Spleen (tissue), 11 donors: Measurements from ENCODE around the gene SOX5. TPM values are rescaled to one million over a fixed set of nuclear protein-coding genes. Genes with fewer than 3 reads are reported as not detected.

Source experiments
- DNase-seq: peaks from one replicate; pipeline ENCODE4 v3.0.0-alpha.2; 2020
- H3K27ac ChIP-seq, 8 donors: fragments of 200-600 bp; sonication (generic) in 7 of 8; 1 replicate in 4 of 8; 2 replicates in 4 of 8; pipeline versions ENCODE4 v1.5.0 to v1.8.0; 2016 to 2021; ENCODE audit warnings: inconsistent platforms in 4 of 8, mild to moderate bottlenecking in 4 of 8, moderate library complexity in 1 of 8
- H3K27me3 ChIP-seq, 7 donors: fragments of 200-600 bp; sonication (generic) in 6 of 7; replicated peaks in 1 of 7; 1 replicate in 4 of 7; 2 replicates in 3 of 7; pipeline versions ENCODE4 v1.5.0 to v1.8.0; 2016 to 2021; ENCODE audit warnings: inconsistent platforms in 3 of 7, mild to moderate bottlenecking in 1 of 7
- H3K36me3 ChIP-seq, 6 donors: fragments of 200-600 bp; sonication (generic) in 5 of 6; 1 replicate in 4 of 6; 2 replicates in 2 of 6; pipeline versions ENCODE4 v1.5.0 to v1.8.0; 2016 to 2021; ENCODE audit warnings: inconsistent platforms in 2 of 6
- H3K4me1 ChIP-seq, 6 donors: fragments of 200-600 bp; sonication (generic) in 5 of 6; 1 replicate in 3 of 6; 2 replicates in 3 of 6; pipeline versions ENCODE4 v1.5.0 to v1.8.0; 2016 to 2021; ENCODE audit warnings: inconsistent platforms in 3 of 6
- H3K4me3 ChIP-seq, 8 donors: fragments of 200-600 bp; sonication (generic) in 7 of 8; 1 replicate in 4 of 8; 2 replicates in 4 of 8; pipeline versions ENCODE4 v1.5.0 to v1.8.0; 2016 to 2021; ENCODE audit warnings: inconsistent platforms in 4 of 8, mild to moderate bottlenecking in 4 of 8, moderate library complexity in 2 of 8
- H3K9me3 ChIP-seq, 8 donors: fragments of 200-600 bp; sonication (generic) in 7 of 8; 1 replicate in 4 of 8; 2 replicates in 4 of 8; pipeline versions ENCODE4 v1.5.0 to v1.8.0; 2016 to 2021; ENCODE audit warnings: inconsistent platforms in 4 of 8
- CTCF ChIP-seq, 11 experiments: fragments of 200-600 bp in 7 of 11; fragments of 450-650 bp in 4 of 11; sonication (generic) in 4 of 11; IDR thresholded peaks in 8 of 11; conservative IDR thresholded peaks in 3 of 11; 1 replicate in 7 of 11; 2 replicates in 4 of 11; pipeline versions ENCODE4 v1.4.0 to v1.8.0; 2016 to 2021; ENCODE audit warnings: antibody characterized with exemption in 11 of 11, inconsistent platforms in 4 of 11, mild to moderate bottlenecking in 1 of 11
- POLR2A ChIP-seq, 3 donors: fragments of 450-650 bp; IDR thresholded peaks; one replicate each; pipeline ENCODE4 v1.5.1; 2017; ENCODE audit warnings: antibody characterized with exemption in 3 of 3, mild to moderate bottlenecking in 1 of 3
- POLR2AphosphoS5 ChIP-seq, 3 donors: sonication (generic); formaldehyde crosslinking; IDR thresholded peaks; one replicate each; pipeline ENCODE4 v1.5.1; 2017; ENCODE audit warnings: antibody characterized with exemption in 3 of 3
- WGBS, 5 donors: extraction: QIAGEN DNeasy Blood & Tissue Kit in 3 of 5; methylation state at CpG; one replicate each; pipeline versions ENCODE4 v1.1.5 to v1.1.7; 2013 to 2018; 5-methylcytosine and 5-hydroxymethylcytosine counted together
- intact Hi-C: fragments of 100-400 bp; cut with DNase I; formaldehyde crosslinking; loops from one replicate; pipeline ENCODE4 v1.15.0; 2023; ENCODE audit warnings: low total_unique reads
- polyA plus RNA-seq, 3 donors: library from polyadenylated mRNA; stranded (reverse); fragments of 200-250 nt; gene quantifications; one replicate each; pipeline ENCODE4 v1.2.1, GENCODE V29; 2013
- total RNA-seq, 7 donors: library from RNA; depleted of rRNA in 3 of 7; stranded (reverse); fragments of >200 nt in 3 of 7; fragmentation: NEBNext Ultra II Directional in 4 of 7; extraction: Animal tissue kit (Norgen Biotek cat#: 25700) in 4 of 7; gene quantifications; one replicate each; pipeline versions ENCODE4 v1.1.0 to v1.2.1, GENCODE V29; 2016 to 2021
- donor health status: healthy with polysubstance abuse.
- donor health status: DM: no; HTN: no; CAD: no; lungs with moderate emphysema.
- donor health status: DM: no; HTN: no; CAD: no.
- donor health status: Bipolar disorder and iron deficiency.
- donor health status: healthy.
- donor health status: DM: no; HTN: no; CAD: no.
- donor health status: DM: yes; HTN: yes; CAD: no.

Gene SOX5
- total and polyA plus RNA-seq, 10 donors = 0.20 to 21.3 (median 8.7) TPM

GRCh38 chr12:23504043-23504442, 445.4 kb downstream of the SOX5 start:
- Histone ChIP-seq H3K27ac (no peak overlapping the region), H3K4me3 (no peak overlapping the region), H3K27me3 (no peaks in the 10 kb centered on the region), H3K36me3 (no peaks in the 10 kb centered on the region), H3K4me1 (no peaks in the 10 kb centered on the region), H3K9me3 (peaks cover 0 to 23% (median 1%) of the 10 kb centered on the region in 8 donors)
- intact Hi-C loops = no loop called here
- DNase-seq = no peak
- WGBS, 5 donors = 64 to 74% (median 71%) methylated on average over 2 of the region's 2 CpGs
- no peak for TF ChIP-seq POLR2A (IDR thresholded peaks at IDR 0.05)
- no peak for TF ChIP-seq POLR2AphosphoS5 (IDR thresholded peaks at IDR 0.05)
- no peak for TF ChIP-seq CTCF (IDR thresholded peaks at IDR 0.05 in 8 of 11, conservative IDR thresholded peaks at IDR 0.05 in 3 of 11)

GRCh38 chr12:23503544-23503943, 445.9 kb downstream of the SOX5 start:
- Histone ChIP-seq H3K4me3 (no peak overlapping the region), H3K9me3 (peaks cover 0 to 27% (median 2%) of the 10 kb centered on the region in 8 donors), H3K27ac (no peak overlapping the region), H3K27me3 (no peaks in the 10 kb centered on the region), H3K36me3 (no peaks in the 10 kb centered on the region), H3K4me1 (no peaks in the 10 kb centered on the region)
- intact Hi-C loops = no loop called here
- DNase-seq = no peak
- WGBS, 5 donors = 75 to 87% (median 77%) methylated on average over 2 of the region's 2 CpGs
- TF ChIP-seq POLR2A (IDR thresholded peaks at IDR 0.05) (no peak), POLR2AphosphoS5 (IDR thresholded peaks at IDR 0.05) (no peak), CTCF (IDR thresholded peaks at IDR 0.05 in 8 of 11, conservative IDR thresholded peaks at IDR 0.05 in 3 of 11) (no peak)

- 73 to 81% (median 79%) methylated on average over 3 of the region's 3 CpGs for WGBS, 5 donors
- intact Hi-C loops = no loop called here
These were observed 447.2 kb downstream of the SOX5 start for GRCh38 chr12:23502259-23502658.

GRCh38 chr12:23495472-23495871, 454.0 kb downstream of the SOX5 start:
- intact Hi-C loops = no loop called here
- no peaks in the 10 kb centered on the region for H3K27me3 ChIP-seq
- H3K4me3 ChIP-seq = no peak overlapping the region
- TF ChIP-seq POLR2A (IDR thresholded peaks at IDR 0.05) (no peak), CTCF (IDR thresholded peaks at IDR 0.05 in 8 of 11, conservative IDR thresholded peaks at IDR 0.05 in 3 of 11) (no peak), POLR2AphosphoS5 (IDR thresholded peaks at IDR 0.05) (no peak)
- DNase-seq = no peak
- no peak overlapping the region for H3K27ac ChIP-seq
- 64 to 82% (median 72%) methylated on average over 2 of the region's 2 CpGs for WGBS, 5 donors
- H3K4me1 ChIP-seq = no peaks in the 10 kb centered on the region
- no peaks in the 10 kb centered on the region for H3K36me3 ChIP-seq
- H3K9me3 ChIP-seq = peaks cover 0 to 37% (median 4%) of the 10 kb centered on the region in 8 donors

More at GRCh38 chr12:23502259-23502658, 447.2 kb downstream of the SOX5 start:
- H3K27ac ChIP-seq = no peak overlapping the region
- H3K4me3 ChIP-seq = no peak overlapping the region
- peaks cover 0 to 27% (median 2%) of the 10 kb centered on the region in 8 donors for H3K9me3 ChIP-seq
- DNase-seq = no peak
- no peaks in the 10 kb centered on the region for H3K4me1 ChIP-seq
- H3K27me3 ChIP-seq = no peaks in the 10 kb centered on the region
- TF ChIP-seq POLR2A (IDR thresholded peaks at IDR 0.05) (no peak), CTCF (IDR thresholded peaks at IDR 0.05 in 8 of 11, conservative IDR thresholded peaks at IDR 0.05 in 3 of 11) (no peak), POLR2AphosphoS5 (IDR thresholded peaks at IDR 0.05) (no peak)
- H3K36me3 ChIP-seq = no peaks in the 10 kb centered on the region
